BJ (cell line): ENCODE data around the gene NLRP1. TPM values are rescaled to one million over a fixed set of nuclear protein-coding genes. Genes with fewer than 3 reads are reported as not detected.

Experiments
- CTCF ChIA-PET: fragments of 350-600 bp; formaldehyde crosslinking; extraction: SDS; loops from one replicate; lab custom pipeline; 2021; ENCODE audit warnings: antibody characterized with exemption, inconsistent platforms; lab: Yijun Ruan, JAX
- POLR2A ChIA-PET: fragments of 300-600 bp; sonication (Branson Sonifier 250); formaldehyde crosslinking; extraction: SDS; loops from one replicate; lab custom pipeline; 2021; ENCODE audit warnings: antibody characterized with exemption; lab: Charles Lee
- DNase-seq: peaks from one replicate; pipeline ENCODE4 v3.0.0-alpha.2; 2011; ENCODE audit warnings: low read depth
- H3K27me3 ChIP-seq: 2 replicates; pipeline ENCODE4 v1.6.0; 2011; ENCODE audit warnings: low read length; ENCODE audit not compliant: control insufficient read depth, insufficient read depth
- H3K36me3 ChIP-seq: 2 replicates; pipeline ENCODE4 v1.5.1; 2011; ENCODE audit warnings: low read length; ENCODE audit not compliant: control insufficient read depth, insufficient read depth
- H3K4me3 ChIP-seq: 2 replicates; pipeline ENCODE4 v1.5.1; 2011; ENCODE audit warnings: low read depth, mild to moderate bottlenecking, control low read depth, low read length
- polyA minus RNA-seq: library from RNA; depleted of rRNA, polyadenylated mRNA; stranded (reverse); fragments of >200 nt; gene quantifications from 2 replicates; pipeline ENCODE4 v1.2.3, GENCODE V29; 2011; rRNA and poly(A)+ RNA removed
- polyA plus RNA-seq: library from polyadenylated mRNA; depleted of rRNA; stranded (reverse); fragments of >200 nt; gene quantifications from 2 replicates; pipeline ENCODE4 v1.2.3, GENCODE V29; 2011; rRNA removed
- TF ChIP-seq, protein P1 (sequence below): IDR thresholded peaks from 2 replicates; pipeline ENCODE4 v1.5.1; 2011; ENCODE audit warnings: low read depth, mild to moderate bottlenecking, control low read depth, inconsistent platforms, low read length, moderate library complexity; ENCODE audit not compliant: insufficient read depth

NLRP1 gene
- polyA plus RNA-seq (21.5 and 29.3 TPM in 2 replicates), polyA minus RNA-seq (8.5 and 10.9 TPM in 2 replicates)

DNA sequence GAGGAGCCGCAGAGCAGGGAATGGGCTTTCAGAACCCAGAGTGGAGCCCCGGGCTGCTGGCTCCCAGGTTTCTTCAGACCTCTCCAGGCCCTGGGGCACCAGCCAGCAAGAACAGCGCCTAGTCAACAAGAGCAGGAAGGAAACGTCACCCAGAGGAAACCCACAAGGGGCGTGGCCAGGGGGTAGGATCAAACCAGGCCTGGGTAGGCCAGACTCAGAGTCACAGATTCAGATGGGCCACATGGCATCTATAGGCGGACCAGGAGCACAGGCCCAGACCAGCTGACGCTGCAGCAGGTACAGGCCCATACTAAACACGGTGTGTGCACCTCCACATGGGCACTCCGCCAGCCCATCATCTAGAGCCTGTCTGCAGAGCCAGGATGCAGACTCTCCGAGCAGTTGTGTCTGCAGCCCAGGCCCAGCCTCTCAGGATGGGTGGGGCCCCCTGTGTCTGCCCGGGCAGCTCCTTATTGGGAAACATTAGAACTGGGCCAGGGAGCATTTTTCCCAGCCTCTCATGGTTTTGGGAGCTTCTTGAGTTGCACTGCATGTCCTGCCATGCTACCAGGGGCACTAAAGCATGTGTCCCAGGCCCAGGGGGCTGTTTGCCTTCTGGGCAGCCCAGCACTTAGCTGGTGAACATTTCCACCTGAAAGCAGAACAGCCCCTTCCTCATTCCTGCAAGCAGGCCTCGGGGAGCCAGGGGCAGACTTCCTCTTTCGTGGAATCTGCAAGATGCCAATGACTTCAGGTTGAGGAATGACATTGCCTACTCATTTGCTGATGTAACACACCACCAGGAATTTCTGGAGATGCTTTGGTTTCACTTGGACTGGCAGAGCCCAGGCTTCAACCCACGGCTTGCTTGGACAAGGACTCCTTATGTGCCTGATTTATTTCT, at the start of gene NLRP1:
NLRP1 (minus strand) TSS at position 127 of the 904 bp plus-strand sequence. CDS start 552 bp downstream, outside the sequence.
- Histone ChIP-seq H3K4me3 (peak within 1 kb of the TSS; percentile 50), H3K27me3 (no peaks in the 10 kb centered on the region), H3K36me3 (peaks cover 3% of the 10 kb centered on the region)
- peak; percentile 69 for DNase-seq
- TF ChIP-seq, protein P1, sequence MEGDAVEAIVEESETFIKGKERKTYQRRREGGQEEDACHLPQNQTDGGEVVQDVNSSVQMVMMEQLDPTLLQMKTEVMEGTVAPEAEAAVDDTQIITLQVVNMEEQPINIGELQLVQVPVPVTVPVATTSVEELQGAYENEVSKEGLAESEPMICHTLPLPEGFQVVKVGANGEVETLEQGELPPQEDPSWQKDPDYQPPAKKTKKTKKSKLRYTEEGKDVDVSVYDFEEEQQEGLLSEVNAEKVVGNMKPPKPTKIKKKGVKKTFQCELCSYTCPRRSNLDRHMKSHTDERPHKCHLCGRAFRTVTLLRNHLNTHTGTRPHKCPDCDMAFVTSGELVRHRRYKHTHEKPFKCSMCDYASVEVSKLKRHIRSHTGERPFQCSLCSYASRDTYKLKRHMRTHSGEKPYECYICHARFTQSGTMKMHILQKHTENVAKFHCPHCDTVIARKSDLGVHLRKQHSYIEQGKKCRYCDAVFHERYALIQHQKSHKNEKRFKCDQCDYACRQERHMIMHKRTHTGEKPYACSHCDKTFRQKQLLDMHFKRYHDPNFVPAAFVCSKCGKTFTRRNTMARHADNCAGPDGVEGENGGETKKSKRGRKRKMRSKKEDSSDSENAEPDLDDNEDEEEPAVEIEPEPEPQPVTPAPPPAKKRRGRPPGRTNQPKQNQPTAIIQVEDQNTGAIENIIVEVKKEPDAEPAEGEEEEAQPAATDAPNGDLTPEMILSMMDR: no peak
- POLR2A ChIA-PET: interaction anchor here (0.5 kb wide), 1 partner anchor 82 kb away, joined by 3 read pairs; no protein-coding TSS in a partner anchor
- CTCF ChIA-PET: interaction anchor here (1.0 to 1.7 kb wide), 5 partner anchors 107 to 852 kb away, joined by 3 to 7 read pairs (median 5); no protein-coding TSS in a partner anchor

DNA sequence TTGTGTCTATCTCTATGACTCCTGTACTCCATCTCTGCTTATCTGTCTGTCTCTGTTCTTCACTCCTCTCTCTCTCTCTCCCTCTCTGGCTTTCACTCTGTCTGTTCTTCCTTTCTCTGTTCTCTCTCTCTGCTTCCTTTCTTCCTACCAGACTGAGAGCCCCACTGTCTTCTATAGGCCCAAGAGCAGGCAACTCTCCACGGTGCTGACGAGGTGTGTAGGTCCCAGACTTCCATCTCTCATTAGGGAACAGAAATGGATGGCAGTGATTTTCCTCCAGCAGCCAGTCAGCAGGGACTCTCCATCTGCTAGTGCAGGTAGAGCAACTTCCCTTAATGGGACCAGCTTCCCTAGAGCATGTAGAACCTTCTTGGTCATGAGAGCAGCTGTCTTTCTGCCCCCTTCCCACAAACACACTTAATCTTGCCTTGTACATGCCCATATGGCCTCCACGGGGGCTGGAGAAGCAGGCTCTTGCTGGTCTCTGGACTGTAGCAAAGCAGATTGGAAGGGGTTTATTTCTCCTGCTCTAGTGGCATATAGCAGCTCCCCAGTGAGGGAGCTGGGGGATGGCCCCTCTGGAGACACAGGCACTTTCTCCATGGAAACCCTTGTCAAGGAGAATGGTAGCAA, 47.8 kb upstream of the NLRP1 start:
- no peak for DNase-seq
- TF ChIP-seq, protein P1: no peak

DNA sequence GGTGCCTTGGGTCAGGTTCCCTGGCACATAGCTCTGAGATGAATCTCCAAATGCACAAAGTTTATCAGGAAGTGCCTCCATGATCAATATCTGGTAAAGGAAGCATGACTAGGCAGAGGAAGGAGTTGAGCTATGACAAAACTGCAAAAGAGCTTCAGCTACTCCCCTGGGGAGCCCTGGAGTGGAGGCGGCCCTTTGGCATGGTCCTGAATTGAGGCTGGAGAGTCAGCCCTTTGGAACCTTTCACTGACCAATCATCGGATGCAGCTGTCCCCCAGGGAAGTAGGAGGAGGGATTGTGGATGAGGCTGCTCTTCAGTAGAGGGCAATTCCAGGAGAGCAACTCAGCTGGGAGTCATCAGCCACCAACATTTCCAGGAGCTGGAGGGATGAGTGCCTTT, 46.1 kb upstream of the NLRP1 start:
- POLR2A ChIA-PET: no interaction called here
- no peak overlapping the region for H3K4me3 ChIP-seq
- TF ChIP-seq, protein P1: no peak
- CTCF ChIA-PET: interaction anchor here (0.8 kb wide), 1 partner anchor 13 kb away, joined by 3 read pairs; no protein-coding TSS in a partner anchor
- no peaks in the 10 kb centered on the region for H3K36me3 ChIP-seq
- DNase-seq: peak; percentile 19
- no peaks in the 10 kb centered on the region for H3K27me3 ChIP-seq

More for the DNA sequence above, 47.8 kb upstream of the NLRP1 start:
- no peaks in the 10 kb centered on the region for H3K36me3 ChIP-seq
- H3K4me3 ChIP-seq: no peak overlapping the region
- POLR2A ChIA-PET: no interaction called here
- CTCF ChIA-PET: no interaction called here
- H3K27me3 ChIP-seq: no peaks in the 10 kb centered on the region

DNA sequence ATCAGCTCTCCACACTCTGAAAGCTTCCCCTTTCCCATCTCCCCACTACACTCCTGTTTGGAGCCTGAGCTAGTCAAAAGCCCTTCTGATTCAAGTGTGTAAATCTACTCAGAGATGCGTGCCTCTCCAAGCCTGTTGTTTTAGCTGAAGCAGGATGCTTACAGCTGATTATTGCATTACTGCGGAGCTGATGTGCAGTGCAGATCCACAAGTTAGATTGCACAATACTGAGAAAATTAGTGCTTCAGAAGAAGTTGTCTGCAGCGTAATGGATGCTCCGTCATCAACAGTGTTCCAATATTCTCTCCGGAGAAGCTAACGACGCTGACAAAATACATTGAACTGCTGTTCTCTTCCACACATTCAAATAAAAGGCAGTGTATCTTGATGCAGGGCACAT, 44.8 kb upstream of the NLRP1 start:
- H3K36me3 ChIP-seq: no peaks in the 10 kb centered on the region
- no peak overlapping the region for H3K4me3 ChIP-seq
- no peak for DNase-seq
- ChIA-PET CTCF (interaction anchor here (1.2 kb wide), 1 partner anchor 8 kb away, joined by 3 read pairs; no protein-coding TSS in a partner anchor), POLR2A (no interaction called here)
- TF ChIP-seq, protein P1: no peak
- no peaks in the 10 kb centered on the region for H3K27me3 ChIP-seq

DNA sequence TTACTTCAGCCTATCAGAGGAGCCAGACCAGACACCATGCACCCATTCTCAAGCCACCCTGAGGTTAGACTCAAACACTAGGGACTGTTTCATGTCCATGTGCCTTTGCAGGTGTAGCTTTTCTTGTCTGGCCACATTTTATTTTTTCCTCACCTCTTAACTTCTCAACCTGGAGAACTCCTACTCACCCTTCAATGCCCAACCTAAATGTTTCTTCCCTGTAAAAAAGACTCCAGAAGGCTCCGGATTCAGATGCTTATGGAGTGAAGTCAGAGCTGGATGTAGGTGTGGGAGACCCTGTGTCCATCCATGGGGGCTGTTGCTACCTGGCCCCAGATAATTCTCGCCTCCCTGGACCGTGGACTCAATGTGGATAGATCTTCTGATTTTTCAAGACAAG, 44.0 kb upstream of the NLRP1 start:
- CTCF ChIA-PET: interaction anchor here (1.2 kb wide), 1 partner anchor 9 kb away, joined by 3 read pairs; no protein-coding TSS in a partner anchor

More for the DNA sequence above, 44.0 kb upstream of the NLRP1 start:
- POLR2A ChIA-PET: no interaction called here
- TF ChIP-seq, protein P1: no peak
- no peak overlapping the region for H3K4me3 ChIP-seq
- H3K27me3 ChIP-seq: no peaks in the 10 kb centered on the region
- no peak for DNase-seq
- H3K36me3 ChIP-seq: no peaks in the 10 kb centered on the region
